Activated B cell treated with CpG ODN at 0.5 μM for 24 hours (primary cell): ENCODE data around the gene MSI2. TPM values are rescaled to one million over a fixed set of nuclear protein-coding genes. Genes with fewer than 3 reads are reported as not detected.

Experiments
- ATAC-seq: fragments of 200-7000 bp; cut with Tn5 transposase; one replicate; pipeline ENCODE4 v1.10.0; 2021; ENCODE audit warnings: low read depth, mild to moderate bottlenecking, moderate library complexity
- CTCF ChIA-PET: fragments of 350-600 bp; sonication (Branson Sonifier 250); formaldehyde crosslinking; loops from one replicate; lab custom pipeline; 2021; ENCODE audit warnings: antibody characterized with exemption; lab: Charles Lee
- POLR2A ChIA-PET: fragments of 350-600 bp; sonication (Branson Sonifier 250); formaldehyde crosslinking; loops from one replicate; lab custom pipeline; 2021; ENCODE audit warnings: antibody characterized with exemption; lab: Charles Lee
- DNase-seq: peaks from one replicate; pipeline ENCODE4 v3.0.0; 2022
- H3K27ac Mint-ChIP-seq: one replicate; pipeline ENCODE4 v1.8.0; 2020; ENCODE audit warnings: mixed read lengths
- H3K27me3 Mint-ChIP-seq: one replicate; pipeline ENCODE4 v1.8.0; 2021; ENCODE audit warnings: mixed read lengths
- H3K36me3 Mint-ChIP-seq: one replicate; pipeline ENCODE4 v1.8.0; 2021; ENCODE audit warnings: low read depth, mixed read lengths
- H3K4me1 Mint-ChIP-seq: one replicate; pipeline ENCODE4 v1.8.0; 2021; ENCODE audit warnings: mixed read lengths
- H3K4me3 Mint-ChIP-seq: one replicate; pipeline ENCODE4 v1.8.0; 2020; ENCODE audit warnings: mild to moderate bottlenecking, mixed read lengths
- H3K9me3 Mint-ChIP-seq: one replicate; pipeline ENCODE4 v1.8.0; 2020; ENCODE audit warnings: mixed read lengths
- intact Hi-C: fragments of 100-400 bp; cut with micrococcal nuclease; formaldehyde crosslinking; loops from one replicate; pipeline ENCODE4 v1.15.1; 2024
- total RNA-seq: library from RNA; stranded (reverse); gene quantifications from 2 replicates; pipeline ENCODE4 v1.2.3, GENCODE V29; 2022
- TF ChIP-seq, protein P1 (sequence below): fragments of 200-600 bp; IDR thresholded peaks from one replicate; pipeline ENCODE4 v1.8.0; 2022; ENCODE audit warnings: antibody characterized with exemption, mild to moderate bottlenecking

Gene MSI2
- total RNA-seq, 1 donor from 2014 or later = 102 TPM

DNA sequence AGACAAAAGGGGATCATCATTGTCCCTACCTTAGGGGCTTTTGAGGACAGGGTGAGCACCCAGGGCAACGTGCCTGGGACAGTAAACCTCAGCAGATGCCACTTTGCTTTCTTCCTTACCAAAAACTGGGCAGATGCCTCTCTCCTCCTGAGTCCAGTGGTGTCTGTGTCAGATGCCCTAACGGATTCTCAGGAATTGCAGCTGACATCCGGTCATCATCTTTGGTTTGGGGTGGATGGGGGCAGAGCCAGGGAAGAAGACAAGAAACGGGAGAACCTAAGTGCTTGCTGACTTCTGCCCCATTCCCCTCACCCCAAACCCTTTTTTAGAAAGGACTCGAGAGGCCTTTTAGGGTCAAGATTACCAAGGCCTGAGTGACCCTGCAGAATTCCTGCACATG, 187.5 kb downstream of the MSI2 start:
- ATAC-seq (no peak), DNase-seq (no peak)
- Mint-ChIP-seq H3K9me3 (no peaks in the 10 kb centered on the region), H3K27me3 (no peaks in the 10 kb centered on the region), H3K27ac (peak overlapping the region; percentile 81), H3K36me3 (no peaks in the 10 kb centered on the region), H3K4me1 (peaks cover 95% of the 10 kb centered on the region), H3K4me3 (no peak overlapping the region)
- CTCF ChIA-PET = interaction anchor here (1.8 kb wide), 1 partner anchor 228 kb away, joined by 5 read pairs; no protein-coding TSS in a partner anchor
- POLR2A ChIA-PET = interaction anchor here (0.6 to 5.7 kb wide), 8 partner anchors 11 to 186 kb away, joined by 3 to 32 read pairs (median 5); no protein-coding TSS in a partner anchor
- TF ChIP-seq, protein P1, sequence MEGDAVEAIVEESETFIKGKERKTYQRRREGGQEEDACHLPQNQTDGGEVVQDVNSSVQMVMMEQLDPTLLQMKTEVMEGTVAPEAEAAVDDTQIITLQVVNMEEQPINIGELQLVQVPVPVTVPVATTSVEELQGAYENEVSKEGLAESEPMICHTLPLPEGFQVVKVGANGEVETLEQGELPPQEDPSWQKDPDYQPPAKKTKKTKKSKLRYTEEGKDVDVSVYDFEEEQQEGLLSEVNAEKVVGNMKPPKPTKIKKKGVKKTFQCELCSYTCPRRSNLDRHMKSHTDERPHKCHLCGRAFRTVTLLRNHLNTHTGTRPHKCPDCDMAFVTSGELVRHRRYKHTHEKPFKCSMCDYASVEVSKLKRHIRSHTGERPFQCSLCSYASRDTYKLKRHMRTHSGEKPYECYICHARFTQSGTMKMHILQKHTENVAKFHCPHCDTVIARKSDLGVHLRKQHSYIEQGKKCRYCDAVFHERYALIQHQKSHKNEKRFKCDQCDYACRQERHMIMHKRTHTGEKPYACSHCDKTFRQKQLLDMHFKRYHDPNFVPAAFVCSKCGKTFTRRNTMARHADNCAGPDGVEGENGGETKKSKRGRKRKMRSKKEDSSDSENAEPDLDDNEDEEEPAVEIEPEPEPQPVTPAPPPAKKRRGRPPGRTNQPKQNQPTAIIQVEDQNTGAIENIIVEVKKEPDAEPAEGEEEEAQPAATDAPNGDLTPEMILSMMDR = no peak
- intact Hi-C loops = loop anchor here (1.0 to 5.0 kb wide), 6 partner anchors 20 to 201 kb away; no protein-coding TSS in a partner anchor

DNA sequence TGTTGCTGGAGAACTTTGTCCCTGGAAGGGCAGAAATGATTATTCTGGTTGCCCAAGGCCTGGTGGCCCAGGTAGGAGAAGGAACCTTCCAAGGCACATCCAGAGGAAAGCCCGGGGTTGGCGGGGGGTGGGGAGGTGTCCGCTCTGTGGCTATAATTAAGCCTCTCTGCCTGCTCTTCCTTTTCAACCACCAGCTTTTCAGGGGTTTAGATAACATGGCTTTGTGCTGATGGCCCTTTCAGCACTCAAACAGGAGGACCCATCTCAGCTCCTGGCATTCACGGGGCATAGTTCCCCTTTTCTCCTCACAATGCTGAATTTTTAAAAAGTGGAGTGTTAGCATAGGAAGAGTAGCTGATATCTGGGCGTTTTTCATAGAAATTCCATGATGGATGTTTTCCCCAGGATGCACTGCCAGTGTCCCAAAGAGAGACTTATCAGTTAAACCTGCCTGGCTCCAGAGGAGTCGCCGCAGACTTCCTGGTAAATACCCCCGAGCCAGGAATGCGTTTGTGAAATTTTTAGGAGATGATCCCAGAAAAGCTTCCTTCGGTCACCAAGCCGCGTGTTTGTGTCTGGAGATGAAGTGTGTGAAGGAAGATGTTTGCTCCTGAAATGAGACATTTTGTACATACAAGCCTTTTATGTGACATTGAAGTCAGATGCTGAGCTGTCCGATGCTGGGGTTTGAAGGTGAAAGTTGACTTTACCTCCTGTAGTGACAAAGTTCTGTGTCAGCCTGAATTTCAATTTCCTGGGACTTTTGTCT, 188.5 kb downstream of the MSI2 start:
- peaks cover 84% of the 10 kb centered on the region for H3K4me1 Mint-ChIP-seq
- intact Hi-C loops = loop anchor here (5.0 kb wide), 4 partner anchors 38 to 203 kb away; no protein-coding TSS in a partner anchor
- H3K27me3 Mint-ChIP-seq = no peaks in the 10 kb centered on the region
- peaks cover 1% of the 10 kb centered on the region for H3K36me3 Mint-ChIP-seq
- ChIA-PET CTCF (no interaction called here), POLR2A (interaction anchor here (2.0 to 5.7 kb wide), 2 partner anchors 10 to 19 kb away, joined by 6 to 32 read pairs; no protein-coding TSS in a partner anchor)
- H3K27ac Mint-ChIP-seq = peak overlapping the region; percentile 30
- TF ChIP-seq, protein P1 = no peak
- no peak for DNase-seq
- no peaks in the 10 kb centered on the region for H3K9me3 Mint-ChIP-seq
- no peak for ATAC-seq
- H3K4me3 Mint-ChIP-seq = no peak overlapping the region

DNA sequence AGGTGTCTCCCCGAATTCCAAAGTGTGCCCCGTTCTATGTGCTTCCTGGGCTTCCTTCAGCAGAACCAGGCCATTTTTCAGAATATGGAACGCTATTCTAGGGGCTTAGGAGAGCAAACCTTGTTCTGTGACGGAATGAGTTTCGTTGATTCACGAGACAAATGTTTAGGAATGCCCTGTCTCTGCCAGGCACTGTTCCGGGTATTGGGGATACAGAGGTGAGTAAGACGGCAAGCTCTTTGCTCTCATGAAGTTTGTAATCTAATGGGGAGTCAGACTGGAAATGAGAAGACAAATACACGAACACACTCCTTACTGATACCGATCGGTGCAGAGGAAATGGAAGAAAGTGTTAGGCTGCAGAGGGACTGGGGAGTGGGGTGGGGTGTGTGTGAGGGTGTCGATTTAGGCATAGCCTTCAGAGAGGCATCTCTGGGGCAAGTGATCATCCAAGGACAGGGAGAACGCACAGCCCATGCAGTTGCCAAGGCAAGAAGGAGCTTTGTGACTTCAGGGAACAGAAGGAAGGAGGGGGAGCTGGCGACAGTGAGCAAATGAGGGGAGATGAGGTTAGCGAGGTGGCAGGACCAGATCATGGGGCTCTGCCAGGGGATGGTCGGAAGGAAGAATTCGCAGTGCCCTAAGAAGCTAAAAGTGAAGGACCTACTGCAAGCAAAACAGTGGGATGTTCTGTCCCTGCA, 189.6 kb downstream of the MSI2 start:
- Mint-ChIP-seq H3K4me3 (no peak overlapping the region), H3K4me1 (peaks cover 76% of the 10 kb centered on the region), H3K27ac (no peak overlapping the region), H3K27me3 (no peaks in the 10 kb centered on the region), H3K9me3 (no peaks in the 10 kb centered on the region), H3K36me3 (peaks cover 4% of the 10 kb centered on the region)
- TF ChIP-seq, protein P1 = no peak
- no peak for ATAC-seq
- intact Hi-C loops = no loop called here
- POLR2A ChIA-PET = interaction anchor here (0.6 to 2.0 kb wide), 2 partner anchors 9 kb away, joined by 3 to 6 read pairs; no protein-coding TSS in a partner anchor
- DNase-seq = no peak
- CTCF ChIA-PET = no interaction called here

DNA sequence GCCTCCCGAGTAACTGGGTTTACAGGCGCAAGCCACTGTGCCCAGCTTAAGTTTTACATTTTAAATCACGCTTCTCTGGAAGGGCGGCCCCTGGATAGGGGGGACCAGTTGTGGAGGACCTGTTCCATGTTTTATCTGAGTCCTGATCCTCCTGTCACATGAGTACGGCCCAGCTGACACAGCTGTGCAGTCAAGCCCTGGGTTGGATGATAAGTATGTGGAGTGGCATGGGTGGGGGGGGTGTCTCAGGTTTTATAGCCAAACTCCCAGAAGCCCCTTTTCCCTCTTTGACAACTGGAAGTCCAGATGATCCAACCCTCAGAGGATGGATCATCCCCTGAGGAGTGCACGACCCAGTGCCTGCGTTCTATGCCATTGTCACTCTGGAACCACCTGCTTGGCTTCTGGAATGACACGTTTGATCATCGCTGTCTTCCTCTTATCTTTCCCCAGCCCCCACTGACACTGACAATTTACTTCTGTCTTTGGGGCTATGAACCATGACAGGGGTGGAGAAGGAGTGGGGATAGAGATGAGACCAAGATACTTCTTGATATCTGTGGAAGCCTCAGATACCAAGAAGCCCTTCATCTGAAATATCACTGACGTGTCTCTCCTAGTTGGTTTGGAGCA, 191.2 kb downstream of the MSI2 start:
- POLR2A ChIA-PET = no interaction called here
- Mint-ChIP-seq H3K4me1 (peaks cover 73% of the 10 kb centered on the region), H3K27ac (peak overlapping the region; percentile 18), H3K27me3 (no peaks in the 10 kb centered on the region), H3K4me3 (peak overlapping the region; percentile 39), H3K9me3 (no peaks in the 10 kb centered on the region), H3K36me3 (peaks cover 8% of the 10 kb centered on the region)
- ATAC-seq = peak; percentile 23
- CTCF ChIA-PET = interaction anchor here (1.5 kb wide), 1 partner anchor 224 kb away, joined by 4 read pairs; no protein-coding TSS in a partner anchor
- intact Hi-C loops = no loop called here
- DNase-seq = no peak
- TF ChIP-seq, protein P1 = no peak
